Keratinocyte (primary cell): ENCODE measurements around the gene ASH1L. TPM values are rescaled to one million over a fixed set of nuclear protein-coding genes. Genes with fewer than 3 reads are reported as not detected.
"Not testable (repeated sequence)": the region's sequence is repeated elsewhere in the genome, so short reads cannot be mapped to it uniquely, and the experiment has no call there.

Experiments
- DNase-seq: peaks from one replicate; pipeline ENCODE4 v3.0.0-alpha.2; 2011; ENCODE audit warnings: low read depth, missing footprints, low spot score
- FAIRE-seq: peaks from 2 replicates; lab custom pipeline; 2011; peaks lifted over from hg19 to GRCh38; lab: Jason Lieb, UNC
- H2AFZ ChIP-seq: 2 replicates; pipeline ENCODE4 v1.6.0; 2012; ENCODE audit warnings: low read length, control low read depth, inconsistent platforms; ENCODE audit not compliant: control insufficient read depth
- H3K27ac ChIP-seq: 2 replicates; pipeline ENCODE4 v1.5.1; 2011; ENCODE audit warnings: low read length; ENCODE audit not compliant: control insufficient read depth, insufficient read depth
- H3K27me3 ChIP-seq: 3 replicates; pipeline ENCODE4 v1.6.0; 2011; ENCODE audit warnings: low read length; ENCODE audit not compliant: control insufficient read depth, insufficient read depth; ENCODE audit errors: extremely low read depth
- H3K36me3 ChIP-seq, 2 experiments: 2 replicates in 1 of 2; 3 replicates in 1 of 2; pipeline ENCODE4 v1.5.1; 2011; ENCODE audit warnings: low read length in 2 of 2, mild to moderate bottlenecking in 1 of 2; ENCODE audit not compliant: control insufficient read depth in 2 of 2, insufficient read depth in 2 of 2; ENCODE audit errors: extremely low read depth in 1 of 2
- H3K4me1 ChIP-seq: 3 replicates; pipeline ENCODE4 v1.5.1; 2011; ENCODE audit warnings: low read length; ENCODE audit not compliant: control insufficient read depth, insufficient read depth; ENCODE audit errors: extremely low read depth
- H3K4me2 ChIP-seq: 3 replicates; pipeline ENCODE4 v1.6.0; 2011; ENCODE audit warnings: low read depth, low read length; ENCODE audit not compliant: control insufficient read depth, insufficient read depth; ENCODE audit errors: extremely low read depth
- H3K4me3 ChIP-seq, 3 experiments: fragments of 200-600 bp in 1 of 3; sonication (generic) in 1 of 3; 2 replicates in 2 of 3; 3 replicates in 1 of 3; pipeline ENCODE4 v1.5.1; 2011 to 2016; ENCODE audit warnings: low read length in 3 of 3, mild to moderate bottlenecking in 3 of 3, control low read depth in 2 of 3, inconsistent platforms in 1 of 3, low read depth in 1 of 3, mixed read lengths in 1 of 3, mixed run types in 1 of 3, moderate library complexity in 1 of 3; ENCODE audit not compliant: control insufficient read depth in 2 of 3, insufficient read depth in 2 of 3; ENCODE audit errors: extremely low read depth in 1 of 3
- H3K79me2 ChIP-seq: 2 replicates; pipeline ENCODE4 v1.6.0; 2012; ENCODE audit warnings: low read length; ENCODE audit not compliant: control insufficient read depth, insufficient read depth
- H3K9ac ChIP-seq: 3 replicates; pipeline ENCODE4 v1.6.0; 2011; ENCODE audit warnings: low read length; ENCODE audit not compliant: control insufficient read depth, insufficient read depth; ENCODE audit errors: extremely low read depth
- H3K9me1 ChIP-seq: 3 replicates; pipeline ENCODE4 v1.6.0; 2011; ENCODE audit warnings: low read length; ENCODE audit not compliant: control insufficient read depth, insufficient read depth; ENCODE audit errors: extremely low read depth
- H3K9me3 ChIP-seq: 2 replicates; pipeline ENCODE4 v1.5.1; 2012; ENCODE audit warnings: low read depth, low read length; ENCODE audit not compliant: control insufficient read depth
- H4K20me1 ChIP-seq: 3 replicates; pipeline ENCODE4 v1.6.0; 2011; ENCODE audit warnings: low read length; ENCODE audit not compliant: control insufficient read depth, insufficient read depth; ENCODE audit errors: extremely low read depth
- CTCF ChIP-seq, 3 experiments: IDR thresholded peaks in 1 of 3; conservative IDR thresholded peaks in 1 of 3; optimal IDR thresholded peaks in 1 of 3; 2 replicates in 2 of 3; 3 replicates in 1 of 3; pipeline versions ENCODE3 to v1.5.1; 2011; ENCODE audit warnings: low read length in 3 of 3, mild to moderate bottlenecking in 3 of 3, moderate library complexity in 2 of 3, control low read depth in 1 of 3, inconsistent platforms in 1 of 3; ENCODE audit not compliant: insufficient read depth in 2 of 3; ENCODE audit errors: extremely low read depth in 1 of 3
- EZH2 ChIP-seq: IDR thresholded peaks from one replicate; pipeline ENCODE4 v1.6.1; 2012; ENCODE audit warnings: inconsistent platforms, mild to moderate bottlenecking, low read length, moderate library complexity
- dilution Hi-C: fragments of 300-500 bp; cut with MboI; formaldehyde crosslinking; loops from one replicate; pipeline ENCODE4 v1.7.0; 2020; ENCODE audit warnings: low sequenced_read_pairs; ENCODE audit not compliant: extremely low pct_ligation_motif_present
- polyA plus RNA-seq, 5 experiments: library from polyadenylated mRNA; depleted of rRNA in 3 of 5; stranded (reverse) in 3 of 5; stranded (forward) in 1 of 5; unstranded in 1 of 5; fragments of >200 nt; gene quantifications; 1 replicate in 1 of 5; 2 replicates in 3 of 5; 3 replicates in 1 of 5; pipeline versions ENCODE4 v1.2.1 to v1.2.3, GENCODE V29; 2011 to 2012; ENCODE audit warnings: missing spikeins in 2 of 5, low read depth in 1 of 5, low replicate concordance in 1 of 5

ASH1L gene
- polyA plus RNA-seq, 1 donor (not counting 4 experiments of a cell fraction or from before 2014, with no cell fraction given), result 13.8 TPM

- H3K4me2 ChIP-seq, H4K20me1 ChIP-seq, dilution Hi-C loops, H3K4me1 ChIP-seq, FAIRE-seq, DNase-seq, H3K9me1 ChIP-seq, H3K4me3 ChIP-seq, H3K27me3 ChIP-seq, H3K9me3 ChIP-seq, H3K27ac ChIP-seq, H3K36me3 ChIP-seq, H3K9ac ChIP-seq, H2AFZ ChIP-seq: not testable (repeated sequence)
- peaks cover 10% of the 10 kb centered on the region for H3K79me2 ChIP-seq
These were observed 13.0 kb upstream of the ASH1L start for GRCh38 chr1:155575608-155576007.

GRCh38 chr1:155574077-155574476 lies 11.5 kb upstream of the ASH1L start:
- no peak overlapping the region for H3K4me2 ChIP-seq
- H3K4me1 ChIP-seq, result no peaks in the 10 kb centered on the region
- no peak for DNase-seq
- no peaks in the 10 kb centered on the region for H3K9me3 ChIP-seq
- H3K9ac ChIP-seq, result no peak overlapping the region
- peaks cover 18% of the 10 kb centered on the region for H3K79me2 ChIP-seq
- peaks cover 0 to 8% of the 10 kb centered on the region in 2 experiments for H3K36me3 ChIP-seq
- H3K9me1 ChIP-seq, result peaks cover 4% of the 10 kb centered on the region
- H3K4me3 ChIP-seq, result no peak overlapping the region
- no peaks in the 10 kb centered on the region for H3K27me3 ChIP-seq
- H2AFZ ChIP-seq, result no peak overlapping the region
- H3K27ac ChIP-seq, result no peak overlapping the region
- no peak for FAIRE-seq
- H4K20me1 ChIP-seq, result no peaks in the 10 kb centered on the region
- TF ChIP-seq EZH2 (no peak), CTCF (optimal IDR thresholded peaks at IDR 0.05 in 1 of 3, IDR thresholded peaks at IDR 0.05 in 1 of 3, conservative IDR thresholded peaks at IDR 0.05 in 1 of 3; ENCODE audit: extremely low read depth in 1 of 3, insufficient read depth in 2 of 3, low read length in 3 of 3) (no peak)
- dilution Hi-C loops, result no loop called here

- no peak overlapping the region for H3K4me3 ChIP-seq
- H3K9me1 ChIP-seq, result no peaks in the 10 kb centered on the region
- H3K9ac ChIP-seq, result no peak overlapping the region
- H3K36me3 ChIP-seq, result peaks cover 3 to 13% of the 10 kb centered on the region in 2 experiments
- H3K9me3 ChIP-seq, result no peaks in the 10 kb centered on the region
- FAIRE-seq, result no peak
- TF ChIP-seq EZH2 (no peak), CTCF (optimal IDR thresholded peaks at IDR 0.05 in 1 of 3, IDR thresholded peaks at IDR 0.05 in 1 of 3, conservative IDR thresholded peaks at IDR 0.05 in 1 of 3; ENCODE audit: extremely low read depth in 1 of 3, insufficient read depth in 2 of 3, low read length in 3 of 3) (no peak)
- no peak overlapping the region for H2AFZ ChIP-seq
- H3K4me2 ChIP-seq, result no peak overlapping the region
- H3K27me3 ChIP-seq, result no peaks in the 10 kb centered on the region
- H4K20me1 ChIP-seq, result no peaks in the 10 kb centered on the region
- DNase-seq, result no peak
- no peaks in the 10 kb centered on the region for H3K4me1 ChIP-seq
- dilution Hi-C loops, result no loop called here
- peaks cover 46% of the 10 kb centered on the region for H3K79me2 ChIP-seq
- no peak overlapping the region for H3K27ac ChIP-seq
These were observed 8.0 kb upstream of the ASH1L start for GRCh38 chr1:155570593-155570990.
